GM18511 (cell line): ENCODE results near the gene ADAM19.

Experiments used
- ATAC-seq: cut with Tn5 transposase; IDR thresholded peaks from one replicate; pipeline ENCODE4 v1.9.1; 2021; ENCODE audit warnings: mild to moderate bottlenecking, moderate library complexity; ENCODE audit not compliant: unreplicated experiment

The ADAM19 gene

DNA sequence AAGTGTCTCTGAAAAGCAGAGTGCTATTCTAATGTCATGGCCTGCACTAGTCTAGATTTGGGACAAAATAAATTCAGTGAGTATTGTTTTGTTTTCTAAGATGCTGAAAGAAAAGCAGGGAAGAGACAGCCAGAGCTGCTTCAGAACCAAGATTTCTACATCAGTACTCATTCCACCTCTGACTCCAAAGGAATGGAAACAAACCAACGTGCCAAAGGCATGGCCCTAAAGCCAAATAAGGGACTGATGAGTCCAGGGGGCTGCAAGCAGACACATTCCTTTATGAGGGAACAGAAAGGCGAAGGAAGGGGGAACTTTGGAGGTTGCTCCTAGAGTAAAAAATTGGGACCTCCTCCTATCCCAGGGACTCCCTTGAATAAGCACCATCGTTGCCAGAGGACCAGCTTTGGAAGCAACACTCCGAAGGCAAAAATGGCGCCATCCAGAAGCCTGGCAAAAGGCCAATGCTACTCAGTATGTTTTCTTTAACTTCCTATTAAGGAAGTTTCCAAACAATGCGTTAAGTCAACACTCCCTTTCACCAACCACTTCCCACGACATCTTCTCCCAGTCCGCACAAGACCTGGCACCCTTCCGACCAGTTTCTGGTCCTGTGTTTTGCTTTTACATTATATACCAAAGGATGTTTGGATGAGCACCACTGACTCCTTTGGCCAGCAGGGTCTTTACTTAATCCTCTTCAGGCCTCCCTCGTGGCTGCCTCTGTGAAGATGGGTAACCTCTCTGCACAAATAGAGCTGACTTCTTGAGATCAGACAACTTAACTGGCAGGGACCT, 31.6 kb downstream of the ADAM19 start:
- ATAC-seq = no peak

DNA sequence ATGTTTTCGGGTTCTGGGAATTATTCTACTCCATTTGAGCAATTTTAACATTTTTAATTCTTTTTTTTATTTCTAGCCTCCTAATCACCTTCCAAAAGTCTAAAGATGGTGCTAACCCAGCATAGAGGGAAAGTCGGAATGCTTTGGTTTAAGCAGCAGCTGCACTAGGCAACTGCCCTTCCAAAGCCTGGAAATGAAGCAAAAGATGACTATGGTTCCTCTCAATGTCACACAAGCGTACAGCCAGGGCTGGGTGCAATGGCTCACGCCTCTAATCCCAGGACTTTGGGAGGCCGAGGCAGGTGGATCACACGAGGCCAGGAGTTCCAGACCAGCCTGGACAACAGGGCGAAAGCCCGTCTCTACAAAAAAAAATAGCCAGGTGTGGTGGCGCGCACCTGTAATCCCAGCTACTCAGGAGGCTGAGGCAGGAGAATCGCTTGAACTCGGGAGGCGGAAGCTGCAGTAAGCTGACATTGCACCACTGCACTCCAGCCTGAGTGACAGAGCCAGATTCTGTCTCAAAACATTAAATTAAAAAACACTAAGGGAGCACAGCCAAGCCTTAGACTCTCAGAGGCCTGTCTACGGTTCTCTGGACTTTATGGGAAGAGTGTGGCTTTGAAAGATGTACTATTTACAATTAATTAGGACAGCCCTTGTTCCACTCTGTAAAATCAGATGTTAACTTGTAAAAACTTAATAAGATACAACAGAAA, 33.1 kb downstream of the ADAM19 start:
- ATAC-seq = no peak

DNA sequence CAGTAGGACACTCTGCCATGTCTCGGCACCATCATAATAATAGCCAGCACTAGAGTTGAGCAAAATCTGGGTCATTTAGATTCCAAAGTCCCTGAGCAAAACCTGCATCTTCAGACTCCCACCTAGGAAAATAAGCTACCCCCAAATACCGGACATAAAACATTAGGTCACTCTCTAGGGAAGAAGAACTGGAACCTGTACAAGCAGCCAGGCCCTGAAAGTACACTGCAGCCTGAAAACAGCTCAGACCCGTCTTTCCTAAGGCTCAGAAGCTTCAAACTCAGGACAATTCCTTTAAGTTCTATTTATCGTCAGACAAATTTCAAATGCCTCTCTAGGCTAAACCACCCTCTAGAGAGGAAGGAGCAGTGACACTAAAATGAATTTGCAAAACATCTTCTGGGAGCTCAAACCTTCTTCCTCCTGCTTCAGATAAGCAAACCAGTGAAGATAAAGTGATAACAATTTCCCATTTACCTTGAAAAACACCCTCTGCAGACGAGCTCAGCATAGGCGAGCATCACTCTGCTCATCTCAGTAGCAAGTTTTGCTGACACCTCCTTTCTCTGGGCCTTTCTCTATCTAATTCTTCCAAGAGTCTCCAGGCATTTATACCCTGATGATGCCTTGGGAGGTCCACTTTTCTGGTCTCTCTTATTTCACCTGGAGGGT, 34.0 kb downstream of the ADAM19 start:
- ATAC-seq = no peak

DNA sequence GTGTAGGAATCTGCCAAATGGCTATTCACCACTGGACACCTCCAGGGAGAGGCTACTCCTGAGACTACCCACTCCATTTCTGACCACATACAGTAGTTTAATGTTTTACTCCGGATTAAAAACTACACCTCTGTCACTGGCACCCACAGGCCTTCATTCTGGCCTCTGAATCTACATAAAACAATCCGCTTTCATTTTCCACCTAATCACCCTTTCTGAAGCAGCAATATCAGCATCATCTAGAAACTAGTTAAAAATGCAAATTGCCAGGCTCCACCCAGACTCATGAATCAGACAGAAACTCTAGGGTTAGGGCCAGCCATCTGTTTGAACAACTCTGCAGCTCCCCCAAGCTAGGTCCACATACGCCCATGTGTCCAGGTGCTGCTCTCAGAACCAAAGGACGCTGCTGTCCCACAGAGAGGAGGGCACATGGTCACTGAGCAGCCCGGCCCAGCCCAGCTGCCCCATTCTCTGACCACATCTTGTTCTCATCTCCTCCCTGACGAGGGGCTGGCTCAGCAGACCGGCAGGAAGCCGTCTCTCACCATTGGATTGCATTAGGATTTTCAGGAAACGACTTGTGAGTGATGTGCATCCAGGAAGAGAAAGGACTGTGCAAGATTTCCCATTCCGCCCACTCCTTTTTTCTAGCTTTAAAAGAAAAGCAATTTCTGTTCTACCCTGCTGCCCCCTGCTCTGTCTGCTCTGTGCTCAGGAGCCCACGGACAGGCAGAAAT, 34.7 kb downstream of the ADAM19 start:
- peak; percentile 96 for ATAC-seq

DNA sequence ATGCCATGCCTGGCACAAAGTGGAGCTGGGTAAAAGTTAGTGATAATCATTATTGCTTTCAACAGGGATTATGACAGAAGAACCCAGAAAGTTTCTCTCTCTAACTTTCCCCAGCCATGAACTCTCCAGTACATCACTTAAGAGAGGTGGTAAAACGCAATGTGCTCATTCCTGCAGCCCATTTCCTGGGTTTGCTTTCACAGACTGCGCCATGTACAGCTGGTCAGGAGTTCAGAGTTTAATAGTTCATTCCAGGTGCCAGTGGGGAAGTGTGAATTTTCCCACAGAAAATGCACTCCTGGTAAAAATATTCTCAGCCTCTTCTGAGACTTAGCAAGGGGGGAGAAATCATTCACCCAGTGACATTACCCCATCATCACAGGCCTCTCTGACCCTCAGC, 35.5 kb downstream of the ADAM19 start:
- ATAC-seq = peak; percentile 19

DNA sequence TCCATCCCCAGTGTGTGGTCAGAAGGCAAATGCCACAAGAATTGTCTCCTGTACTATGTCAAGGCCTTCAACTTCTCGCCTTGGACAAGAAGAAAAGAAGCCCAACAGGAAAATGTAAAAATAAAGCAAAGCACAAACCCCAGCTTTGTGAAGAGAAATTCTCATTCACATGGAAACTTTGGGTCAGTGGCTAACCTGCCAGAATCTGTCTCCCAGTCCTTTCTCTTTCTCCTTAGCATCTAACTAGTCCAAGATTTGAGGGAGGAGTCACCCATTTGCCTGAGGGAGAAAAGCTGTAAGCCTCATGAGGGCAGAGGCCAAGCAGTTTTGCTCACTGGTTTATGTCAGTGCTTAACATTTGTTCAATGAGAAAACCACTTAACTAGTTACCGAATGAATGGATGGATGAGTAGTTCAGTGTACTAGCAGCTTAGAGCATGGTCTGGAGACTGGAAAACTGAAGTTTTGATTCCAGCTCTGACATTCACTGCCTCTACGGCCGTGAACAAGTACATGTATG, 36.0 kb downstream of the ADAM19 start:
- no peak for ATAC-seq

DNA sequence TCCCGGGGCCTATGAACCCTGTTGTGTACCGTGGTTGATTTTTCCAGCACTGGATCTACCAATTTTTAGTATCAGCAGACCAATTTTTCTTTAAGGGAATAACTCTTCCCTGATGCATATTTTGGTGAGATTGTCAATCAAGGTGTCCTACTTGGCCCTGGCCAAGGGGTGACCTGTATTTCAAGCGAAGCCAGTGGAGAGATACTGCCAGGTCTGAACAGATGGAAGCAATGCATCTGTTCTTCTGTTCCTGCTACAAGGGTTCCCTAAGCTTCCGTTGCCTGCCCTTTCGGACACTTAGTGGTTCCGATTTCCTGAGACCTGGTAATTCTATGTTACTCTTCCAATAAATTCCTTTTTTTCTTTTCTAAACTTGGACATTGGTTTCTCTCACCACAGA, 37.3 kb downstream of the ADAM19 start:
- no peak for ATAC-seq

DNA sequence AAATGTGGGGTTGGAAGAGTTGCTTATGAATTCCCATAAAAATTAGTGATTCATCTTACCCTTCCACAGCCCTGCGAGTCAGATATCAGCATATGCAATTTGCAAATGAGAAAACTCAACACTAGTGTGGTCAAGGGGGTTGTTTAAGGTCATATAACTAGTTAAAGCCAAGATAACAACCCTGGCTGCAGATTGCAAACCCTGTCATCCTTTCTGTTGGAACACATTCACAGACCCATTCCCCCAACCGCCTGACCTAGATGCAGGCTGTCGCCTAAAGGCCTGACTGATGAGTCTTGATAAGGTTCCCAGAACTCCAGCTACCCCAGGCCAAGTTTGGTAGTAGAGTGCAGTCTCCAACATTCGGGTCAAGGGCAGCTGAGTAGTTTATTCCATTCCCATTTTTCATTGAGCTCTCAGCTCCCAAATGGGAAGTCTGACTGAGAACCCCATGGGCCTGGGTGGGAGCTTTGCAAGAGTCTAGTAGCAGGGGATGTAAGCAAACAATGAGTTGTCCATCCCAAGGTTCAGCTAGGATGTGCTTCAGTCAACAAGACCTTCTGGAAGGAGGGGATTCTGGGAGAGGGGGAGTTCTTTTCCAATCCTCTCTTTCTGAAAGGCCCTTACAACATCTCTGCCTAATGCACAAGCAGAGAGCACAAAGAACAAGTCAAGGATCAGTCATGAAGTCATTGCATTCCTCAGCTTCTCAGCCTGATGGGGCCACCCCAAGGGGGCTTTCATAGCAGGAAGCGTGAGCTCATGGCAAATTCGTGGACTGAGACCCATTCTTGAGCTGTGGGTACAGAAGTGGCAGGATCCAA, 40.3 kb downstream of the ADAM19 start:
- no peak for ATAC-seq

DNA sequence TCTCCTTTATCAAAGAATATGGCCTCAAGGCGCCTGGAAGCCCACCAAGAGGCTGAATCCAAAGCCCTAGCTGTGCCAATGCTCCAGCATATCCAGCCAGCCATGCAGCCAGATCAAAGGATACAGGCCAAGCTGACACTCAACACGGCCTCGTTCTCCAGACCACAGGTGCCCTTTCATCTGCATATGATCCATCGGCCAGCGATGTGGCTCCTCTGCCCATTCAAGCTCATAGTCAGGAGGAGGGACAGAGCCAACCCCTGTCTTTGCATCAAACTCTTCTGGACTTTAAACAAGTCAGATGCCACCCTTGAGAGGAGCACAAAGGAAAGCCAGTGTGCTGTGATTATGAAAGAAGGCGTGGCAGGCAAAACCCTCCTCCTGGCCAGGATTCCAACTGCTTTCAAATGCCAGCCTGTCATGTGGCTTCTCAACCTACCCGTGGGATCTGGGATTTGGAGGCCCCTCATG, 42.5 kb downstream of the ADAM19 start:
- ATAC-seq = no peak

DNA sequence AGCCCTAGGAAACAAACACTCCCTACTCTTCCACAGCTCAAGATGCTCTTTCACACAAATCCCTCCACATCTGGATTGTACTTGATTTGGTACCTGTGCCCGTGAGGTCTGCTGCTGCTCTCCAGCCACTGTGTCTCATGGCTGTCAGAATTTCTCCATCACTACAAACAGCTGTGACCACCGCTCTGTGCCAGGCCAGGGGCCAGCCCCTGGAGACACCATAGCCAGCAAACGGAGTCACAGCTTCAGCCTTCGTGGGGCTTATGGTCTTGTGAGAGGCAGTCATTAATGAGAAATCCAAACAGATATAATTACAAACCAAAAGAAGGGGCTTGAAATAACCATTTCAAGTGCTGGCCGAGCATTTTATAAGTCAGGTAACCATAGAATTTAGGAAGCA, 43.6 kb downstream of the ADAM19 start:
- no peak for ATAC-seq

DNA sequence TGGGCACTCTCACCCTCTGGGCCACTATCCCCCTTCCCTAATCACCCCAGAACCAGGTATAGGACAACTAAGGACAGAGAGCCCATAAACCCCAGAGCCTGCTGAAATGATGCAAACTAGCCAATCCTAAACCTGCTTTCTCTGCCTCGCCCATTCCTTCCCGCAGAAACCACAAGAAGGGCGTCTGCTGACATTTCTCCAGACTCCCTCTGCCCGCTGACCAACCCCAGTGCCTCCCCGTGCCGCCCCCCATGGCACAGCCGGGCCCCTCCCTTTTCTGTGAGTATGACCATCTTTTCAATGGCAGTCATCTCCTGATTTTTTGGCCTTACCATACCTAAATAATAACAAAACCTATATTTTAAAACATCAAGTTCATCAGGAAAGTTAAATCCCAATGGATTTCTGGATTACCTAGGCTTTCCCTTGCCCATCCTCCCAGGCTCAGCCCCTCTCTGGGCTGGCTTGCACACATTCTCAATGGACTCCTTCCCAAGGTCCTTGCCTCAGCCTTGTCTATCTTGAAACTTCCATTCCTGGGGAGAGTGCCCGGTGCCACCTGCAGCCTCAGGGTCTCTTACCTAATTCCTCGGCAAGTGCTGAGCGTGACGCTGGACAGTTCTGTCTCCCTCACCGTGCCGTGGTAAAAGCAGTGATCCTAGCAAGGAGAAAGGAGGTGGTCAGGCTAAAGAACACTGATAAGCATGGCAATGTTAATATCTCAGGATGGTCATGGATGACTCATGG, 45.2 kb downstream of the ADAM19 start:
- no peak for ATAC-seq

DNA sequence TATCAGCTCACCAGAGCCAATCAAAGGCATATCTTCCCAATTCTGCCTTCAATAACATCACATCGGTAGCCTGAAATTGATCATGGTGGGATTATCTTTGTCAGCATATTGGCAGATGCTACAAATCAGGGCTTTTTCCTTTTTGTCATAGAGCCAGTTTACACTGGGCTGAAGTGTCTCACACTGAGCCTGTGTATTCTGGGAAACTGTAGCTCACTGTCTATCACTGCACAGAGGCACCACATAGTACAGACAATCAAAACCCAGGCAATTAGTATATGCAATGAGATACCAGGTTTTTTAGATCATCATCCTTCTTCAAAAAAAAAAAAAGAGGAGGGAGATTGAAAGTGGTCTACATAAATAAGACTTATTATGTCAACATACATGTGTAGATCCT, 46.6 kb downstream of the ADAM19 start:
- no peak for ATAC-seq

DNA sequence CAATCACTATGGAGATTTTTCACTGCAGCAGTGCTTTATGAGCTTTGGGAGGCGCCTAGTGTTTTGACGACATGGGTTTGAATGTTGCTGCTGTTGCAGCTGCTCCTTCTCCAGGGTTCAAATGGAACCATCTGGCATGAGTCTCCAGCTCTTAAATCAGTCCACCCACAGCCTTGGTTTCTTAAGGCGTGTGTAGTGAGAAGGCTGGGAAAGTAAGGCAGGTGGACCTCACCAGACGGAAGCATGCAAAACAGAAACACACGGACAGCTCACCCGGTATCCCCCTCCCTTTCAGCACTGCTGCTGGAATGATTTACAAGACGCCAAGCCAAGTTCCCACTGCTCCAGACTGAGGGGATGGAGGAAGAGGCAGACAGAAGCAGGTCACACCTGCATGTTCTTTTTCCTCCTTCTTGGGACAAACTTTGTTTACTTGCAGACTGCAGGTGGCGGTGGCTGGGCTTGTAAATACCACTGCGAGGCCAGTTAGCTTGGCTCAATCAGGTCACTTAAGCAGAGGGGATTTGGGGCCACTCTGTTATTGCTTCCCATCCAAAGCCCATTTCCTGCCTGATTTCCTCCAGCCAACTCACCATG, 47.4 kb downstream of the ADAM19 start:
- ATAC-seq = no peak

DNA sequence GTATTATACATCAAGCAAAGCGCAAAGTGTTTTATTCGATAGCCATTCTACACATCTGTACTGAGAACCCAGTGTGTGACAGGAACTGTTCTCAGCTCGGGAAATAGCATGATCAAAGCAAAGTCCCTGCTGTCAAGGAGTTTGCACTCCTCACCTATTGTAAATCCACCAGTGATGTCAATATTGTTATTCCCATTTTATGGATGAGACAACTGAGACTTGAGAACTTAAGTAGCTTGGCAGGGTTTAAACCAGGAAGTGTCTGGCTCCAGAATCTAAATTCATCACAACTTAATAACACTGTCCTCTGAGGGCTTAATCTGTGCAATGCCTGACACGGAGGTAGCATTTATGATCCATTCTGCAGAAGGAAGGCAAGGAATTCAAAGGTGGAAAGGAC, 50.7 kb downstream of the ADAM19 start:
- ATAC-seq = no peak

DNA sequence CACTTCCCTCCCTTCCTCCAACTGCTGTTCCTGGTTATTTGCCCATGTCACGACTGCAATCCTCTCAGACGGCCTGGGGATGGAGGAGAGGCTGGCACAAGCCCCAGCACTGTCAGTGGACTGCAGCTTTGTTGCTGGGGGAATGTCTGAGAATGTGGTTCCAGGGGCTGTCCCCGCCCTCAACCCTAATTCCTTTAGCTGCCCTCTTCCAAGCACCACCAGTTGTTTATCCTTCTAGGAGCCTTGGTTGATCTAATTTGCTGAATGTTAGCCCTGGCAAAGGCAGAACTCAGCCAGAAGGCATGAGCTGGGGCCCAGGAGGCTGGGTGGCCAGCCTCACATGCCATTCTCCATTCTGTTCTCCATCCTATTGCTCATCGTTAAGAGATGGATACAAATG, 51.6 kb downstream of the ADAM19 start:
- no peak for ATAC-seq

DNA sequence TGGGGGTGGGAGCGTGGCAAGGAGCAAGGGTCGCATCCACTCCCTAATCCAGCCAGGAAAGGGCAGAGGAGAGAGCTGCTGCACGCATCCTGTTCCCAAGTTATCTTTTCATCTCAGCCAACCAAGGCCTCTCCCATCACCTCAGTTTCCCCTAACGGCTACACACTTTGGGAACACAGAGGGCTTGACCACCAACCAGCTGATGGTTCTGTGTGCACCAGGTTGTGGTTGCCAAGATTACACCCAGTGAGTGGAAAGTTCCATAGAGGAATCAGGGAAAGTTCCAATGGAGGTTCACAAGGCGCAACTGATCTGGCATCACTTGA, 53.9 kb downstream of the ADAM19 start:
- no peak for ATAC-seq

DNA sequence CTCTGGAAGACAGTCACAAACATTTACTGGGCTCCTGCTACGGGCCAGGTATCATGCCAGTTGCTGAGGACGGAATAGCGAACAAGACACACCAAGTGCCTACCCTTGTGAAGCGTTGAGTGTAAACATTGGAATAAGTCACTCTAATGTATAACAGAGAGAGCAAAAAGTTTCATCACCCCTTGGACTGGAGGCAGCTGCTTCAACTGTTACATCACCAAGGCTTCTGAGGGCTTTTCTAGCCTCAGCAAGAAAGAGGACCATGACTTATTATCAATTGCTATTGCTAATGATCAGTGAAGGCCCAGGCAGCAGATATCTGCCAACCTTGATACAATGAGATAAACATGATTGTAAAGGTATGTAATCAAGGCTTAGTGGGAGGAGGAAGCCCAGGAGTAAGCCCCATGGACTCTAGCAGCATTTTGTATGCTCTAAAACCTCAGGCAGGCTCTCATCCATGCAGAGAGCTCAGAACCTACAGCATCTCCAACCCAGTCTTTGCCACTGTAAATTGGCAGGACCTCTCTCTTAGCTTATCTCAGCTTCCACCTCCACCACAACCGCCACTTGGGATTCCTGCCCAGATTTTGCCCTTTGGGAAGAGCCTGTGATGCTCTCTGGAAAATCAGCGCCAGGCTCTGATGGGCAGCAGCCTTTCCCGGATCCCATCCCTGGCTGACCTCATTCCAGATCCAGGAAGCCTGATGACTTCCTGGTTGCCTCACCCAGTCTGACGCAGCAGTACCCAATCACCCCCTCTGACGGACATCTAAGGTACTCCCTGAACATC, 54.5 kb downstream of the ADAM19 start:
- ATAC-seq = no peak

DNA sequence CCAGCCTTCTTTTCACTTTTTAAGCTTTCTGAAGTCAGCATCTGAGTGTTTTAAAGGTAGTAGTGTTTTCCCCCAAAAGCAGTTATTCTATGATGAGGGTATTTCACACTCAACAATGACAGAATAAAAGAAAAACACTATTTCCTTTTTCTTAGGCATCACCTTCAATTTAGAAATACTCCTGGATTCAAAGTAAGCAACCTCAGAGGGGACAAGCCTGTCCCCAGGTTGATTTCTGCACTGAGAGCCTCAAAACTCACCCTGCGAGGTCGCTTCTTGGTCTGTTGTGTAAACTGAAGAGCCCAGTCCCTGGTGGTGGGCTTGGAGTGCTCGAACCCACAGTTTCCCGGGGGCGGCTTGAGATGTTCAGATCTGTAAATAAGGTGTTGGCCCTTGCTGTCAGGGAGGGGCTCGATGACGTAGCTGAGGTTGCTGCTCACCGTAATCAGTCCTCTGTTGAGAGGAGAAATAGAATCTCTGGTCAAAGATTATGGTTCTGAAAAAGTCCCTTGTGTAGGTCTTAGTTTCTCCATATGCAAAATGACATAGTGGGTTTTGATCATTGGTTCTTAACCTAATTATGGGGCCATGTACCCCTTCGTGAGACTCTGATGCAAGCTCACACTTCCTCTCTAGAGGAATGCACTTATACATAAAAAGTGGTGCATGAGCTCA, 55.9 kb downstream of the ADAM19 start:
- peak; percentile 57 for ATAC-seq
